ENCODE data around the gene OR5AU1.

- TF ChIP-seq, protein P1, sequence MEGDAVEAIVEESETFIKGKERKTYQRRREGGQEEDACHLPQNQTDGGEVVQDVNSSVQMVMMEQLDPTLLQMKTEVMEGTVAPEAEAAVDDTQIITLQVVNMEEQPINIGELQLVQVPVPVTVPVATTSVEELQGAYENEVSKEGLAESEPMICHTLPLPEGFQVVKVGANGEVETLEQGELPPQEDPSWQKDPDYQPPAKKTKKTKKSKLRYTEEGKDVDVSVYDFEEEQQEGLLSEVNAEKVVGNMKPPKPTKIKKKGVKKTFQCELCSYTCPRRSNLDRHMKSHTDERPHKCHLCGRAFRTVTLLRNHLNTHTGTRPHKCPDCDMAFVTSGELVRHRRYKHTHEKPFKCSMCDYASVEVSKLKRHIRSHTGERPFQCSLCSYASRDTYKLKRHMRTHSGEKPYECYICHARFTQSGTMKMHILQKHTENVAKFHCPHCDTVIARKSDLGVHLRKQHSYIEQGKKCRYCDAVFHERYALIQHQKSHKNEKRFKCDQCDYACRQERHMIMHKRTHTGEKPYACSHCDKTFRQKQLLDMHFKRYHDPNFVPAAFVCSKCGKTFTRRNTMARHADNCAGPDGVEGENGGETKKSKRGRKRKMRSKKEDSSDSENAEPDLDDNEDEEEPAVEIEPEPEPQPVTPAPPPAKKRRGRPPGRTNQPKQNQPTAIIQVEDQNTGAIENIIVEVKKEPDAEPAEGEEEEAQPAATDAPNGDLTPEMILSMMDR (conservative IDR thresholded peaks at IDR 0.05): no peak
- TF ChIP-seq ZFX (IDR thresholded peaks at IDR 0.05): no peak
Observed at GRCh38 chr14:21184254-21184653, 28.4 kb upstream of the OR5AU1 start.
